ENCODE results near the gene CFAP65. TPM values are rescaled to one million over a fixed set of nuclear protein-coding genes. Genes with fewer than 3 reads are reported as not detected.

The CFAP65 gene
- total RNA-seq, 6 donors from 2014 or later = 0.26 to 18.7 (median 10.7) TPM

DNA sequence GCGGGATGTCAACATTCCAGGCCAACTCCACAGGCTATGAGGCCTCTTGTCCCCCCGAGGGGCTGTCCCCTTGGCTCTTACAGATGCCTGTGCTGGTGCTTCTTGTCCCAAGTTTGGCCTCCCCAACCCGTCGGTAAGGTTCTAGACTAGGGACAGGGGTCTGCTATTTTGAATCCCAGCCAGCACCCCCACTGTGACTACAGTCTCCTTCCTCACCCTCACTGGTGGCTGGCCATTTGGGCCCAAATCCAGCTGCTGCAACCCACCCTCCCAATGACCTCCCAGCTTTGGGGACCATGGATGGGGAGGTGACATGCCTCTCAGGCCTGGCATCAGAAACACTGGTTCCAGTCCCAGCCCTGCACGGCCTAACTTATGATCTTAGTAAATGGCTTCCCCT lies 18.7 kb downstream of the CFAP65 start:
- peaks cover 0 to 11% (median 0%) of the 10 kb centered on the region in 4 donors for H3K4me1 ChIP-seq
- no peak overlapping the region for H3K4me3 ChIP-seq
- no peaks in the 10 kb centered on the region for H3K27me3 ChIP-seq
- H3K27ac ChIP-seq = no peak overlapping the region
- H3K36me3 ChIP-seq = no peaks in the 10 kb centered on the region
- TF ChIP-seq CTCF (IDR thresholded peaks at IDR 0.05) = no peak
- TF ChIP-seq POLR2AphosphoS5 (IDR thresholded peaks at IDR 0.05) = no peak
- no peak for TF ChIP-seq EP300 (IDR thresholded peaks at IDR 0.05)
- no peak for TF ChIP-seq POLR2A (IDR thresholded peaks at IDR 0.05)
- WGBS, 2 donors = 85 to 88% methylated on average over 5 of the region's 5 CpGs
- ATAC-seq (ENCODE audit: low FRiP score in 2 of 2) = no peak
- no peak for DNase-seq
- no peaks in the 10 kb centered on the region for H3K9me3 ChIP-seq

GRCh38 chr2:219022041-219022440 lies 19.3 kb downstream of the CFAP65 start:
- TF ChIP-seq POLR2A (IDR thresholded peaks at IDR 0.05) (no peak), EP300 (IDR thresholded peaks at IDR 0.05) (no peak), CTCF (IDR thresholded peaks at IDR 0.05) (no peak), POLR2AphosphoS5 (IDR thresholded peaks at IDR 0.05) (no peak)
- 81 to 88% methylated on average over 7 to 12 of the region's 12 CpGs for WGBS, 2 donors
- no peak overlapping the region for H3K4me3 ChIP-seq

DNA sequence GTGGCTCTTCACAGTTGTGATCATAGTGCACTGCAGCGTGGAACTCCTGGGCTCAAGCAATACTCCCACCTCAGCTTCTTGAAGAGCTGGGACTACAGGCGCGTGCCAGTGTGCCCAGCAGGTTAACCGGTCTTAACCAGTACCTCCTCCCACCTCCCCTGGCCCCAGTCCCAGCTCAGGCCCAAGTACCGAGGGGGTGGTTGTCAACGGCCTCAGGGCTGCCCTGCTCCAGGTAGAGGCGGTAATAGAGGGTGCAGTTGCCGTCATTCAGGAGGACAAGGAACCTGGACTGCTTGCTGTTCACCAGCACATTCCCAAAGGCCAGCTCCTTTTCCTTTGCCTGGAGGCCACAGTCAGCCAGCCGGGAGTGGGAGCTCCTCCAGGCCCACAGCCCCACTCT lies 19.7 kb downstream of the CFAP65 start:
- no peak overlapping the region for H3K27ac ChIP-seq
- TF ChIP-seq EP300 (IDR thresholded peaks at IDR 0.05) (no peak), POLR2A (IDR thresholded peaks at IDR 0.05) (no peak)
- H3K36me3 ChIP-seq = no peaks in the 10 kb centered on the region
- H3K4me3 ChIP-seq = no peak overlapping the region
- peak in 1 of 2 donors; percentile 52 for DNase-seq
- H3K27me3 ChIP-seq = no peaks in the 10 kb centered on the region
- no peaks in the 10 kb centered on the region for H3K9me3 ChIP-seq
- peak in 1 of 2 donors; percentile 35 for ATAC-seq (ENCODE audit: low FRiP score in 2 of 2)
- WGBS, 2 donors = 72 to 85% methylated on average over 5 to 9 of the region's 9 CpGs
- peaks cover 0 to 11% (median 0%) of the 10 kb centered on the region in 4 donors for H3K4me1 ChIP-seq

More at GRCh38 chr2:219022041-219022440, 19.3 kb downstream of the CFAP65 start:
- DNase-seq (peak in 1 of 2 donors; percentile 52), ATAC-seq (ENCODE audit: low FRiP score in 2 of 2) (no peak)
- H3K27ac ChIP-seq = no peak overlapping the region
- H3K9me3 ChIP-seq = no peaks in the 10 kb centered on the region
- H3K36me3 ChIP-seq = no peaks in the 10 kb centered on the region
- peaks cover 0 to 11% (median 0%) of the 10 kb centered on the region in 4 donors for H3K4me1 ChIP-seq
- no peaks in the 10 kb centered on the region for H3K27me3 ChIP-seq

- WGBS, 2 donors = 55 to 59% methylated on average over 11 of the region's 11 CpGs
- Histone ChIP-seq H3K4me1 (peaks cover 0 to 11% (median 0%) of the 10 kb centered on the region in 4 donors), H3K4me3 (no peak overlapping the region), H3K36me3 (no peaks in the 10 kb centered on the region), H3K27me3 (no peaks in the 10 kb centered on the region), H3K9me3 (no peaks in the 10 kb centered on the region), H3K27ac (no peak overlapping the region)
- DNase-seq (peak in 1 of 2 donors; percentile 55), ATAC-seq (ENCODE audit: low FRiP score in 2 of 2) (no peak)
- no peak for TF ChIP-seq EP300 (IDR thresholded peaks at IDR 0.05)
- no peak for TF ChIP-seq CTCF (IDR thresholded peaks at IDR 0.05)
- TF ChIP-seq POLR2A (IDR thresholded peaks at IDR 0.05) = no peak
- TF ChIP-seq POLR2AphosphoS5 (IDR thresholded peaks at IDR 0.05) = no peak
Measured at GRCh38 chr2:219020604-219021365, 20.5 kb downstream of the CFAP65 start.

DNA sequence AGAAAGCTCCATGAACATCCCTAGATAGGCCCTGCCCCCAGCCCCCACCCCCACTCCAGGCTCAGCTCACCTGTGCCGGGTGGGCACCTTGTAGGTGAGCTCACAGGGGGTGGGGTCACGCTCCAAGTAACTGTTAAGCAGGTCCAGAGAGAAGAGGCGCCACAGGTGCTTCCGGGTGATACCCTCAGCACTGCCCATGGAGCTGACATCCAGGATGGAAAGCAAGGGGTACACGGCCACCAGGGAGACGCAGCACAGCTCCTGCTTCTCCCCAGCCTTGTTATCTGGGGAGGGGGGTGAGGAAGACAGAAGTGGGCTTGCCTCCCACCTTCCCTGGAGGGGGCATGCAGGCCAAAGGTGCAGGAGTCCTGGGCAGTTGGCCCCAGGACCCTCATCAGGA lies 21.9 kb downstream of the CFAP65 start:
- ATAC-seq (ENCODE audit: low FRiP score in 2 of 2) (no peak), DNase-seq (no peak)
- Histone ChIP-seq H3K4me1 (peaks cover 0 to 11% (median 0%) of the 10 kb centered on the region in 4 donors), H3K9me3 (no peaks in the 10 kb centered on the region), H3K36me3 (no peaks in the 10 kb centered on the region), H3K27me3 (no peaks in the 10 kb centered on the region), H3K27ac (no peak overlapping the region), H3K4me3 (no peak overlapping the region)
- 88% methylated on average over 6 of the region's 6 CpGs; no CpG with 5 or more reads in 1 of the 2 donors for WGBS, 2 donors
- TF ChIP-seq POLR2A (IDR thresholded peaks at IDR 0.05) (no peak), EP300 (IDR thresholded peaks at IDR 0.05) (no peak), POLR2AphosphoS5 (IDR thresholded peaks at IDR 0.05) (no peak), CTCF (IDR thresholded peaks at IDR 0.05) (no peak)

Measured in upper lobe of left lung (tissue), 6 donors.